ENCODE results near the gene OVOL2.

The OVOL2 gene

GRCh38 chr20:17976305-17976704 is 81.4 kb downstream of the OVOL2 start:
- no peak overlapping the region for H3K4me3 ChIP-seq (ENCODE audit: insufficient read depth, low read length, poor library complexity, severe bottlenecking)
- H3K27me3 ChIP-seq (ENCODE audit: low read length), result no peaks in the 10 kb centered on the region
- H3K27ac ChIP-seq (ENCODE audit: low read depth, low read length), result no peak overlapping the region
- peaks cover 27% of the 10 kb centered on the region for H3F3A ChIP-seq (ENCODE audit: insufficient read depth)
- TF ChIP-seq CTCF (IDR thresholded peaks at IDR 0.05; ENCODE audit: insufficient read depth, low read length, poor library complexity, severe bottlenecking) (no peak), EZH2phosphoT487 (conservative IDR thresholded peaks at IDR 0.05; ENCODE audit: low read length) (no peak)
- peaks cover 84% of the 10 kb centered on the region for H3K79me2 ChIP-seq (ENCODE audit: insufficient read depth, low read length)
- H3K9me2 ChIP-seq (replicated peaks; ENCODE audit: insufficient read depth, low read length), result no peaks in the 10 kb centered on the region
- no peak overlapping the region for H3K4me2 ChIP-seq (ENCODE audit: low read depth, low read length, poor library complexity, severe bottlenecking)
- no peaks in the 10 kb centered on the region for H3K9me3 ChIP-seq (ENCODE audit: insufficient read depth, low read length)
- H3K36me3 ChIP-seq (ENCODE audit: low read length), result peaks cover 4% of the 10 kb centered on the region; the same call in 1 of the 2 replicates
- no peak overlapping the region for H2AFZ ChIP-seq (ENCODE audit: low read depth, low read length, severe bottlenecking)
- H3K9ac ChIP-seq (ENCODE audit: low read length), result no peak overlapping the region
- peaks cover 6% of the 10 kb centered on the region; the same call in 1 of the 2 replicates for H4K20me1 ChIP-seq (ENCODE audit: low read depth, low read length)

All from SU-DHL-6 (cell line).